ENCODE data around the gene SLC4A1.

SLC4A1 gene

DNA sequence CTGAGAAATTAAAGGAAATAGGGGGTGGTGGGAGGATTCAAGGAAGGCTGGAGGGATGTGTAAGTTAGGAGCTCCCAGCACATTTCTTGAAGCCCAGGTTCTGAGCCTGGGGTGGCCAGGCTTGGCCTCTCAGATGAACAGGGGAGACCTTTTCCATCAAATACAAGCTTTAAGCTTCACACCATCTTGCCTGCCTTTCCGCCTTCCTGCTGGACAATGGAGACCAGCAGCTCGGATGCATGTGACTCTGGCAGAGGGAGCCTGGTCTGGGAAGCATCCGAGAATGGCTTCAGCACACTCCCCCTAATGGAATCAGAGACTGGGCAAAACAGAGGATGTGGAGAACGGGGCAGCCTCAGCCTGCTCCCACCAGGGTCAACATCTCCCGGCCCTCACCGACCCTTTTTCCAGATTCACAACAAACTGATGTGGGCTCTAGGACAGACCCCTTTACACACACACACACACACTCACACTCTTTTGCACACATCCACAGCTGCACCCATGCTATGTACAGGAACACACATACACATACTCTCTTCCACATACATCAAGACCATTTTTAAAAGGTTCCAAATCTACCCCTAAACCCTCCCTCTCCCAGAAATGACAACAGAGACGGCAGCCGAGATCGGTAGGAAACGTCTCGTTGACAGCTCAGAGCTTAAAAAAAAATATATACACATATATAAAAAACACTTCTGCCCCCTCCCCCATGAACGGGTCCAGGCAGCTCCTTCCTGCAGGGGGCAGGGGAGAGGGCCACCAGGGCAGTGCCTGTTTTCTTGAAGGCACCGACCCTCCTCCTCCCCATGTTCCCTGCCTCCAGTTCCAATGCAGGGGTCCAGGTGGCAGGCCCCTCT lies 61.7 kb downstream of the SLC4A1 start:
- DNase-seq (ENCODE audit: low read depth), result no peak

DNA sequence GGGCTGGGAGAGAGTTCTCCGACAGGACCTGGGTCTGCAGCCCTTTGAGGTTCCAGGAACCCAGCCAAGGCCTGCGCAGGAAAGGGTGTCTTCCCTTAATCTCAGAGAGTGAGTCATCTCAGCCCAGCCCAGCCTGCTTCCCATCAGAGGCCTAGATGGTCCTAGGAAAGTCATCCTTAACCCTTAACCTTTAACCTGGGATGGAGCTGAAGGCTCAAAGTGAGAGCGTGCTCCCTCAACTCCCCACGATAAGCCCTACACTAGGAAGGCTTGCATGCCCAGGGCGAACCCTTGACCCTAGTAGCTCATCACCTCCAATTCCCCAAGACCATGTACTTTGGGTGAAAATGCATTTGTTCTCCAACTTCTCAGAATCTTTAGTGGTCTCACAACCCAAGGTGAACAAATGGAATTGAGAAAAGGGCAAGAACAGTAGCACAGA lies 63.5 kb downstream of the SLC4A1 start:
- DNase-seq (ENCODE audit: low read depth), result no peak

- DNase-seq (ENCODE audit: low read depth), result no peak
These were observed 64.0 kb downstream of the SLC4A1 start for GRCh38 chr17:44203731-44204440.

- no peak for DNase-seq (ENCODE audit: low read depth)
These were observed 65.2 kb downstream of the SLC4A1 start for GRCh38 chr17:44202756-44203155.

GRCh38 chr17:44200478-44201155 lies 67.3 kb downstream of the SLC4A1 start:
- no peak for DNase-seq (ENCODE audit: low read depth)

- peak; percentile 79 for DNase-seq (ENCODE audit: low read depth)
These were observed 68.1 kb downstream of the SLC4A1 start, which contains the start of gene ATXN7L3 for GRCh38 chr17:44199553-44200477. Gene ATXN7L3, minus strand, starts transcription at chr17:44199884. Its CDS starts 1,814 bp downstream, at chr17:44198070.

GRCh38 chr17:44198721-44199552 lies 69.0 kb downstream of the SLC4A1 start:
- no peak for DNase-seq (ENCODE audit: low read depth)
